Tibial artery (tissue), 4 donors: ENCODE results near the gene RPL32.

Experiments used
- DNase-seq, 2 donors: peaks; one replicate each; pipeline ENCODE4 v3.0.0-alpha.2; 2019
- H3K27ac ChIP-seq, 2 donors: fragments of 200-600 bp; sonication (generic) in 1 of 2; 1 replicate in 1 of 2; 2 replicates in 1 of 2; pipeline ENCODE4 v1.5.1; 2018 to 2019; ENCODE audit warnings: mild to moderate bottlenecking in 1 of 2
- H3K27me3 ChIP-seq, 2 donors: fragments of 200-600 bp; sonication (generic) in 1 of 2; one replicate each; pipeline versions ENCODE4 v1.5.1 to v1.6.0; 2016 to 2019
- H3K36me3 ChIP-seq, 3 donors: fragments of 200-600 bp; sonication (generic) in 2 of 3; one replicate each; pipeline ENCODE4 v1.5.1; 2016 to 2019; ENCODE audit warnings: mild to moderate bottlenecking in 2 of 3
- H3K4me1 ChIP-seq, 4 donors: fragments of 200-600 bp; sonication (generic) in 2 of 4; 1 replicate in 3 of 4; 2 replicates in 1 of 4; pipeline ENCODE4 v1.5.1; 2016 to 2019
- H3K4me3 ChIP-seq, 2 donors: fragments of 200-600 bp; sonication (generic) in 1 of 2; 1 replicate in 1 of 2; 2 replicates in 1 of 2; pipeline ENCODE4 v1.5.1; 2018 to 2019; ENCODE audit warnings: mild to moderate bottlenecking in 2 of 2
- H3K9me3 ChIP-seq, 3 donors: fragments of 200-600 bp; sonication (generic) in 1 of 3; one replicate each; pipeline ENCODE4 v1.5.1; 2016 to 2019
- intact Hi-C: fragments of 100-400 bp; cut with DNase I; formaldehyde crosslinking; loops from one replicate; pipeline ENCODE4 v1.15.0; 2023; ENCODE audit warnings: low total_unique reads
- TF ChIP-seq, protein P1 (sequence below), 2 experiments: fragments of 200-600 bp in 1 of 2; fragments of 450-650 bp in 1 of 2; IDR thresholded peaks; one replicate each; pipeline ENCODE4 v1.5.1; 2017 to 2019; ENCODE audit warnings: antibody characterized with exemption in 2 of 2, mild to moderate bottlenecking in 1 of 2, moderate library complexity in 1 of 2

RPL32 gene

DNA sequence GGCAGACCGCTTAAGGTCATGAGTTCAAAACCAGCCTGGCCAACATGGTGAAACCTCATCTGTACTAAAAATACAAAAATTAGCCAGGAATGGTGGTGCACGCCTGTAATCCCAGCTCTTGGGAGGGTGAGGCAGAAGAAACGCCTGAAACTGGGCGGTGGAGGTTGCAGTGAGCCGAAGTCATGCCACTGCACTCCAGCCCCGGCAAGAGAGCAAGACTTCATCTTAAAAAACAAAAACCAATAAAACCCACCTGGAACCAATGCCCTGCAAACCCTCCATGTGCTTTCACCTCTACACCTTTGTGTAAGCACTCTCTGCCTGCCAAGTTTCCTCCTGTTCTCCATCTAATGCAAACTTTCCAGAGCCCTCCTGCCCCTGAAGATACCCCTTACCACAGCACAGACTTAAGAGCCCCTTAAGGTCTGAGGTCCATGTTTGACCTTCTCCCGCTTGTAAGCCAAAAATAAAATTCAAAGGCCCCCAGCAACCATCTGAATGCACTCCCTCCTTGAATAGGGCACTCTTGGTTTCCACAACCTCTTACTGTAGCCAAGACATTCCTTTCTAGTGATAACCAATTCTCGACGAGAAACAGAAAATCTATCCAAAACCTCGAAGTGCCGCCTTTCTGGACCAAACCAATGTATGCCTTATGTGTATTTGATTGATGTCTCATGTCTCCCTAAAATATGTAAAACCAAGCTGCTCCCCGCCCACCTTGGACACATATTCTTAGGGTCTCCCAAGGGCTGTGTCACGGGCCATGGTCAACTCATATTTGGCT is 3.0 kb downstream of the RPL32 start:
- TF ChIP-seq, protein P1, sequence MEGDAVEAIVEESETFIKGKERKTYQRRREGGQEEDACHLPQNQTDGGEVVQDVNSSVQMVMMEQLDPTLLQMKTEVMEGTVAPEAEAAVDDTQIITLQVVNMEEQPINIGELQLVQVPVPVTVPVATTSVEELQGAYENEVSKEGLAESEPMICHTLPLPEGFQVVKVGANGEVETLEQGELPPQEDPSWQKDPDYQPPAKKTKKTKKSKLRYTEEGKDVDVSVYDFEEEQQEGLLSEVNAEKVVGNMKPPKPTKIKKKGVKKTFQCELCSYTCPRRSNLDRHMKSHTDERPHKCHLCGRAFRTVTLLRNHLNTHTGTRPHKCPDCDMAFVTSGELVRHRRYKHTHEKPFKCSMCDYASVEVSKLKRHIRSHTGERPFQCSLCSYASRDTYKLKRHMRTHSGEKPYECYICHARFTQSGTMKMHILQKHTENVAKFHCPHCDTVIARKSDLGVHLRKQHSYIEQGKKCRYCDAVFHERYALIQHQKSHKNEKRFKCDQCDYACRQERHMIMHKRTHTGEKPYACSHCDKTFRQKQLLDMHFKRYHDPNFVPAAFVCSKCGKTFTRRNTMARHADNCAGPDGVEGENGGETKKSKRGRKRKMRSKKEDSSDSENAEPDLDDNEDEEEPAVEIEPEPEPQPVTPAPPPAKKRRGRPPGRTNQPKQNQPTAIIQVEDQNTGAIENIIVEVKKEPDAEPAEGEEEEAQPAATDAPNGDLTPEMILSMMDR (IDR thresholded peaks at IDR 0.05) = no peak
- intact Hi-C loops = no loop called here
- peaks cover 58 to 69% (median 62%) of the 10 kb centered on the region in 3 donors for H3K36me3 ChIP-seq
- H3K9me3 ChIP-seq = no peaks in the 10 kb centered on the region
- DNase-seq = no peak
- no peak overlapping the region for H3K27ac ChIP-seq
- H3K4me1 ChIP-seq = peaks cover 0 to 42% (median 30%) of the 10 kb centered on the region in 4 donors
- no peak overlapping the region for H3K4me3 ChIP-seq
- H3K27me3 ChIP-seq = no peaks in the 10 kb centered on the region

DNA sequence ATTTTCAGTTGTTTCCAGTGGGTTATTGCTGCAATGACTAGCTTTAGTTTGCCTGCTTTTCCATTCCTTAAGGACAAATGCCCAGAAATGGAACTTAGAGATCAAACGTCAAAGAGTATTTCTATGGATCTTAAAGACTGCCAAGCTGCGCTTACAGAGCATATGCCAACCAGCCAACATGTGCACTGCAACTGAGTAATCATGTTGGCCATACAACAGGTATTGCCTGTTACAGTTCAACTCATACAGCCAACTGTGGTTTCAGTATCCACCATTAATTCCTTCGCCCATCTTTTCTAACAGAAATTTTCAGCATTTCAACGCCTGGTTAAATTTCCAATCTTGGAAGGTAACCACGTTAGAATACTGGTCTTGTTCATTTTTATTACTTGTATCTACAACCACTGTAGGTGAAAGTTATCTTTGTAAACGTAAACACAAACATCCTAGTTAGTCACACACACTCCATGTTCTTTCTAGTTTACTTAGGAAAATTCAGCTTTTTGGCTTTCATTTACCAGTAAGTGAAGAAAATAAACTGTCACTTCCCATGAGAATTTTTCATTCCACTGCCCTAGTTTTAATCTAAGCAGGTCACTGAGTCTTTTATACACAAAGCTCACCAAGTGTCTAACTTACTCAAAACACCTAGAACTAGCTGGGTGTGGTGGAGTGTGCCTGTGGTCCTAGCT is 3.9 kb downstream of the RPL32 start:
- Histone ChIP-seq H3K27ac (no peak overlapping the region), H3K4me3 (no peak overlapping the region), H3K36me3 (peaks cover 67 to 78% (median 71%) of the 10 kb centered on the region in 3 donors), H3K9me3 (no peaks in the 10 kb centered on the region), H3K4me1 (peaks cover 0 to 42% (median 30%) of the 10 kb centered on the region in 4 donors), H3K27me3 (no peaks in the 10 kb centered on the region)
- TF ChIP-seq, protein P1 (IDR thresholded peaks at IDR 0.05) = no peak
- DNase-seq = no peak
- intact Hi-C loops = no loop called here

- H3K27me3 ChIP-seq = no peaks in the 10 kb centered on the region
- TF ChIP-seq, protein P1 (IDR thresholded peaks at IDR 0.05) = no peak
- DNase-seq = no peak
- intact Hi-C loops = no loop called here
- H3K4me3 ChIP-seq = no peak overlapping the region
- no peak overlapping the region for H3K27ac ChIP-seq
- no peaks in the 10 kb centered on the region for H3K9me3 ChIP-seq
- peaks cover 87 to 100% (median 93%) of the 10 kb centered on the region in 3 donors for H3K36me3 ChIP-seq
- peaks cover 0 to 30% (median 23%) of the 10 kb centered on the region in 4 donors for H3K4me1 ChIP-seq
These were observed 6.2 kb downstream of the RPL32 start for GRCh38 chr3:12835052-12835665.

- TF ChIP-seq, protein P1 (IDR thresholded peaks at IDR 0.05) = no peak
These were observed 7.9 kb downstream of the RPL32 start for GRCh38 chr3:12833222-12834161.

More at GRCh38 chr3:12833222-12834161, 7.9 kb downstream of the RPL32 start:
- DNase-seq = no peak
- H3K27me3 ChIP-seq = no peaks in the 10 kb centered on the region
- no peaks in the 10 kb centered on the region for H3K9me3 ChIP-seq
- H3K4me1 ChIP-seq = peaks cover 0 to 13% (median 7%) of the 10 kb centered on the region in 4 donors
- peaks cover 93 to 100% (median 97%) of the 10 kb centered on the region in 3 donors for H3K36me3 ChIP-seq
- intact Hi-C loops = no loop called here
- H3K27ac ChIP-seq = no peak overlapping the region
- H3K4me3 ChIP-seq = no peak overlapping the region
